HCT116 (cell line): ENCODE data around the gene GOLGA8S.

Experiments used
- CTCF ChIP-seq, 3 experiments: fragments of 200-600 bp in 1 of 3; sonication (generic) in 1 of 3; IDR thresholded peaks in 2 of 3; conservative IDR thresholded peaks in 1 of 3; 2 replicates each; pipeline ENCODE4 v1.5.1; 2012 to 2017; ENCODE audit warnings: low read depth in 2 of 3, low read length in 2 of 3, antibody characterized with exemption in 1 of 3, borderline replicate concordance in 1 of 3, control low read depth in 1 of 3, mild to moderate bottlenecking in 1 of 3, mixed read lengths in 1 of 3, mixed run types in 1 of 3, moderate library complexity in 1 of 3; ENCODE audit not compliant: insufficient read depth in 1 of 3
- EGR1 ChIP-seq: IDR thresholded peaks from 2 replicates; pipeline ENCODE4 v1.6.1; 2012; ENCODE audit warnings: low read depth
- EZH2 ChIP-seq: fragments of 200-600 bp; sonication (generic); IDR thresholded peaks from 2 replicates; pipeline ENCODE4 v1.6.1; 2017; ENCODE audit warnings: antibody characterized with exemption, mixed run types
- FOSL1 ChIP-seq: IDR thresholded peaks from 2 replicates; pipeline ENCODE4 v1.6.1; 2012; ENCODE audit warnings: low read depth
- POLR2A ChIP-seq: IDR thresholded peaks from 2 replicates; pipeline ENCODE4 v1.7.0; 2011; ENCODE audit warnings: borderline replicate concordance; ENCODE audit not compliant: insufficient read depth, insufficient read length; ENCODE audit errors: extremely low read depth
- POLR2AphosphoS5 ChIP-seq: IDR thresholded peaks from 2 replicates; pipeline ENCODE4 v1.6.1; 2011; ENCODE audit warnings: mild to moderate bottlenecking, low read depth, low read length, moderate library complexity
- SP1 ChIP-seq: IDR thresholded peaks from 2 replicates; pipeline ENCODE4 v1.6.1; 2012; ENCODE audit warnings: low read depth
- TCF7L2 ChIP-seq: IDR thresholded peaks from 2 replicates; pipeline ENCODE4 v1.7.0; 2011; ENCODE audit warnings: borderline replicate concordance, inconsistent platforms; ENCODE audit not compliant: insufficient read depth, insufficient read length; ENCODE audit errors: extremely low read depth
- YY1 ChIP-seq: IDR thresholded peaks from 2 replicates; pipeline ENCODE4 v1.6.1; 2011; ENCODE audit warnings: low read length, low read depth, moderate library complexity, mild to moderate bottlenecking; ENCODE audit not compliant: insufficient replicate concordance; ENCODE audit errors: extremely low read depth
- ZBTB33 ChIP-seq: IDR thresholded peaks from 2 replicates; pipeline ENCODE4 v1.6.1; 2011; ENCODE audit warnings: mild to moderate bottlenecking, low read length, moderate library complexity; ENCODE audit not compliant: insufficient replicate concordance; ENCODE audit errors: extremely low read depth
- ZFX ChIP-seq: fragments of 450-650 bp; IDR thresholded peaks from 2 replicates; pipeline ENCODE4 v1.6.1; 2017
- ZNF274 ChIP-seq: fragments of 200-500 bp; sonication (Bioruptor generic); IDR thresholded peaks from 2 replicates; pipeline ENCODE4 v1.6.1; 2014; ENCODE audit warnings: mild to moderate bottlenecking, low read depth, low read length, inconsistent platforms
- TF ChIP-seq, protein P1 (sequence below): IDR thresholded peaks from 2 replicates; pipeline ENCODE4 v1.6.1; 2012

DNA sequence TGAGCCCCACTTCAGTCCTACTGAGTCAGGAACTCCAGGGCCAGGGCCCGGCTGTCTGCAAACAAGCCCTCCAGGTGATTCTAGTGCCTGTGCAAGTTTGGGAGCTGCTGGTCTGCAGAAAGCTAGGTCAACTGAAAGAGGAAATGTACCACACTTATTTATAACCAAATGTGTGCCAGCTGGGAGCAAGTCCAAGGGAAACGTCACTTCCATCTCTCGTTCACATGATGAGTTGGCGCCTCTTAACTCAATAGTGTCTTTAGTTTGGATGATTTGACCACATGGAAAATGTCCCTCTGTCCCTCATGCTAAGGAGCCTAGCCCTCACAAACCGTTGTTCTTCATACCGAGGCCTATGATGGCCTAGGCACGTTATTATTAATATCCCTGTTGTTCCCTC lies 43.2 kb downstream of the GOLGA8S start:
- no peak for TF ChIP-seq EGR1
- TF ChIP-seq FOSL1 = no peak
- no peak for TF ChIP-seq POLR2A
- no peak for TF ChIP-seq EZH2
- TF ChIP-seq CTCF (IDR thresholded peaks at IDR 0.05 in 2 of 3, conservative IDR thresholded peaks at IDR 0.05 in 1 of 3; ENCODE audit: borderline replicate concordance in 1 of 3, insufficient read depth in 1 of 3, low read depth in 2 of 3, low read length in 2 of 3) = no peak
- no peak for TF ChIP-seq POLR2AphosphoS5
- TF ChIP-seq ZBTB33 = no peak
- TF ChIP-seq TCF7L2 = no peak
- TF ChIP-seq, protein P1, sequence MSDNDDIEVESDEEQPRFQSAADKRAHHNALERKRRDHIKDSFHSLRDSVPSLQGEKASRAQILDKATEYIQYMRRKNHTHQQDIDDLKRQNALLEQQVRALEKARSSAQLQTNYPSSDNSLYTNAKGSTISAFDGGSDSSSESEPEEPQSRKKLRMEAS = no peak
- no peak for TF ChIP-seq SP1
- TF ChIP-seq YY1 = no peak
- no peak for TF ChIP-seq ZFX
- TF ChIP-seq ZNF274 = no peak
